Measurements from ENCODE around the gene SHROOM3.

GRCh38 chr4:76654791-76655190, 219.8 kb downstream of the SHROOM3 start:
- TF ChIP-seq, protein P1, sequence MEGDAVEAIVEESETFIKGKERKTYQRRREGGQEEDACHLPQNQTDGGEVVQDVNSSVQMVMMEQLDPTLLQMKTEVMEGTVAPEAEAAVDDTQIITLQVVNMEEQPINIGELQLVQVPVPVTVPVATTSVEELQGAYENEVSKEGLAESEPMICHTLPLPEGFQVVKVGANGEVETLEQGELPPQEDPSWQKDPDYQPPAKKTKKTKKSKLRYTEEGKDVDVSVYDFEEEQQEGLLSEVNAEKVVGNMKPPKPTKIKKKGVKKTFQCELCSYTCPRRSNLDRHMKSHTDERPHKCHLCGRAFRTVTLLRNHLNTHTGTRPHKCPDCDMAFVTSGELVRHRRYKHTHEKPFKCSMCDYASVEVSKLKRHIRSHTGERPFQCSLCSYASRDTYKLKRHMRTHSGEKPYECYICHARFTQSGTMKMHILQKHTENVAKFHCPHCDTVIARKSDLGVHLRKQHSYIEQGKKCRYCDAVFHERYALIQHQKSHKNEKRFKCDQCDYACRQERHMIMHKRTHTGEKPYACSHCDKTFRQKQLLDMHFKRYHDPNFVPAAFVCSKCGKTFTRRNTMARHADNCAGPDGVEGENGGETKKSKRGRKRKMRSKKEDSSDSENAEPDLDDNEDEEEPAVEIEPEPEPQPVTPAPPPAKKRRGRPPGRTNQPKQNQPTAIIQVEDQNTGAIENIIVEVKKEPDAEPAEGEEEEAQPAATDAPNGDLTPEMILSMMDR (IDR thresholded peaks at IDR 0.05): no peak
- TF ChIP-seq EP300 (IDR thresholded peaks at IDR 0.05) (no peak), PBX3 (IDR thresholded peaks at IDR 0.05) (no peak), JUNB (IDR thresholded peaks at IDR 0.05) (no peak)
